ENCODE measurements around the gene ERBB4.

- TF ChIP-seq CTCF (IDR thresholded peaks at IDR 0.05) (no peak), SIN3A (IDR thresholded peaks at IDR 0.05; ENCODE audit: borderline replicate concordance, insufficient read depth, low read depth, low read length) (no peak)
These were observed 1035.4 kb downstream of the ERBB4 start for GRCh38 chr2:211503198-211503597.
